ENCODE measurements around the gene DCLK2. TPM values are rescaled to one million over a fixed set of nuclear protein-coding genes. Genes with fewer than 3 reads are reported as not detected.

The DCLK2 gene
- total and polyA plus RNA-seq, 2 of the 4 experiments (the other 2 are of a cell fraction), result 11.3 to 15.5 TPM

DNA sequence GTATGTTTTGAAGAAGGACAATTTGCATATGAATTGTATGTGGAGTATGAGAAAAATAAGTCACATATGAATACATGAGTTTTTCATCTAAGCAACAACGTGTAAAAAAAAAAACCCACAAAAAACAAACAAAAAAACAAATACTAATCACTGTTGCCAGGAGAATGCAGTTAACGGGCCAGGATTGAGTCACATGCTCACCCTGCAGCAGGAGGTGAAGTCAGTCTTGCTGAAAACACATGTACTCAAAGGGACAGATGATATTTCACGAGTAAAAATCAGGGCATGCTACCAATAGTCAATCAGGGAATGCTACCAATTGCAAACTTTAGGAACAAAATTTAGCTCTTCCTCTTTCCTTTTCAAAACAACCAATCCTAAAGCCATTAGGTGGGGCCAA lies 10.4 kb upstream of the DCLK2 start:
- CTCF ChIA-PET, result no interaction called here
- H3K4me1 ChIP-seq (ENCODE audit: control insufficient read depth, insufficient read depth, low read length), result peaks cover 4% of the 10 kb centered on the region; the same call in 1 of the 2 replicates
- no peak overlapping the region for H2AK5ac ChIP-seq (ENCODE audit: low read depth, low read length)
- H3K27me3 ChIP-seq (ENCODE audit: control insufficient read depth, insufficient read depth, low read length), result no peaks in the 10 kb centered on the region
- no peak for ATAC-seq (ENCODE audit: low read depth)
- H2AFZ ChIP-seq (replicated peaks; ENCODE audit: low read length, poor library complexity), result no peak overlapping the region
- no peak overlapping the region for H3K27ac ChIP-seq (ENCODE audit: insufficient read depth, low read length)
- DNase-seq, result no peak
- H3K79me1 ChIP-seq (ENCODE audit: low read depth in 1 of 2, low read length in 2 of 2), result no peaks in the 10 kb centered on the region
- H3K18ac ChIP-seq (ENCODE audit: low read depth, low read length), result no peak overlapping the region
- no peak overlapping the region for H3K56ac ChIP-seq (ENCODE audit: extremely low read depth, insufficient read depth, low read length)
- POLR2A ChIA-PET (ENCODE audit: unreplicated experiment), result no interaction called here
- H3K14ac ChIP-seq (replicated peaks; ENCODE audit: low read depth, low read length), result no peak overlapping the region
- no peak overlapping the region for H3K4me3 ChIP-seq (ENCODE audit: insufficient read depth, low read depth, low read length)
- no peak overlapping the region for H3K4ac ChIP-seq (ENCODE audit: low read depth, low read length)
- H3K9me3 ChIP-seq (ENCODE audit: control insufficient read depth, insufficient read depth, low read length), result no peaks in the 10 kb centered on the region
- no peak overlapping the region for H3K23ac ChIP-seq (ENCODE audit: low read depth, low read length)
- no peaks in the 10 kb centered on the region for H4K20me1 ChIP-seq (ENCODE audit: insufficient read depth, low read length)
- H2BK5ac ChIP-seq (ENCODE audit: low read depth, low read length, poor library complexity, severe bottlenecking), result no peak overlapping the region
- no peak overlapping the region for H2AK9ac ChIP-seq (replicated peaks; ENCODE audit: low read depth, low read length, poor library complexity)
- no peak overlapping the region for H2BK120ac ChIP-seq (ENCODE audit: low read depth, low read length)
- no TSS peak for BruUV-seq (replicated peaks)
- no peak overlapping the region for H3K9ac ChIP-seq (ENCODE audit: low read depth, low read length)
- no peaks in the 10 kb centered on the region for H3K36me3 ChIP-seq (ENCODE audit: control insufficient read depth, insufficient read depth, low read length)
- H3K9me1 ChIP-seq (ENCODE audit: insufficient read depth, low read length), result no peaks in the 10 kb centered on the region
- WGBS, 2 experiments (ENCODE audit: extremely low coverage in 2 of 2, insufficient read length in 1 of 2), result no CpG with 5 or more reads among the region's 3 CpGs
- no peak overlapping the region for H3K4me2 ChIP-seq (ENCODE audit: low read depth, low read length)
- in situ Hi-C loops (cut with MboI; ENCODE audit: low sequenced_read_pairs) (no loop called here), intact Hi-C loops (cut with micrococcal nuclease) (no loop called here), dilution Hi-C loops (cut with HindIII; ENCODE audit: low sequenced_read_pairs, unreplicated experiment) (no loop called here)
- H4K91ac ChIP-seq (ENCODE audit: insufficient read depth, low read depth, low read length), result no peak overlapping the region
- no peak overlapping the region for H4K8ac ChIP-seq (ENCODE audit: low read depth in 2 of 2, low read length in 2 of 2)
- TF ChIP-seq, protein P1, sequence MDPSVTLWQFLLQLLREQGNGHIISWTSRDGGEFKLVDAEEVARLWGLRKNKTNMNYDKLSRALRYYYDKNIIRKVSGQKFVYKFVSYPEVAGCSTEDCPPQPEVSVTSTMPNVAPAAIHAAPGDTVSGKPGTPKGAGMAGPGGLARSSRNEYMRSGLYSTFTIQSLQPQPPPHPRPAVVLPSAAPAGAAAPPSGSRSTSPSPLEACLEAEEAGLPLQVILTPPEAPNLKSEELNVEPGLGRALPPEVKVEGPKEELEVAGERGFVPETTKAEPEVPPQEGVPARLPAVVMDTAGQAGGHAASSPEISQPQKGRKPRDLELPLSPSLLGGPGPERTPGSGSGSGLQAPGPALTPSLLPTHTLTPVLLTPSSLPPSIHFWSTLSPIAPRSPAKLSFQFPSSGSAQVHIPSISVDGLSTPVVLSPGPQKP (IDR thresholded peaks at IDR 0.05; ENCODE audit: borderline replicate concordance, low read depth, low read length), result no peak
- TF ChIP-seq SMC3 (IDR thresholded peaks at IDR 0.05; ENCODE audit: low read depth, low read length), result no peak
- no peak for TF ChIP-seq NFE2L2 (IDR thresholded peaks at IDR 0.05; ENCODE audit: low read depth, low read length)
- no peak for TF ChIP-seq RCOR1 (IDR thresholded peaks at IDR 0.05; ENCODE audit: insufficient replicate concordance, low read length)
- no peak for TF ChIP-seq RAD21 (IDR thresholded peaks at IDR 0.05; ENCODE audit: low read length)
- no peak overlapping the region for H4K5ac ChIP-seq (ENCODE audit: low read depth, low read length)
- no peak overlapping the region for H2BK20ac ChIP-seq (ENCODE audit: low read depth, low read length)
- no peak overlapping the region for H2BK15ac ChIP-seq (ENCODE audit: low read depth, low read length)

Measured in IMR-90 (cell line).